DMS53 treated with DMSO at 0.1 percent for 48 hours (cell line): ENCODE results near the gene EYS.

ENCODE experiments used
- DNase-seq: peaks from one replicate; lab custom pipeline; 2025; ENCODE audit not compliant: unreplicated experiment; lab: John Stamatoyannopoulos, UW

EYS gene

DNA sequence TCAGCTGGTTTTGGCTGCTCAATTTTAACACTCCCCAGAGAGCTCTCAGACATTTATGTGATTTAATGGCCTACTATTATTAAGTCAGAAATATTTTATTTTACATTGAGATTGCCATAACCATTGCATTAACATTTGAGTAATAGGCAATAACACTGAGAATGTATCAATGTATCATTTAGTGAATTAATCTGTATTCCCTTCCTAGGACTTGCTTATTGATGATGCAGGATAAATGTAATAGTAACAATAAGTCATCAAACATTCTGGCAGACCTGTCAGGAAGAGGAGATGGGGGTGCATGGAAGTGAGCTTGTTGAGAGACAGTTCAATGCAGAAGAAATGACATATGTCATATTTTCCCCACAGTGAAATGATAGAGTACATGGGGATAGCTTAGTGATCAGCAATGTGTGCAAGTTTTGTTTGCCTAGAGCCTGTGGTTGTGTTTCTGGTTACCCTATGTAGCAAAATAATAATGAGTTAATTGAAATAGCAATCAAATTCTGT, 458.9 kb downstream of the EYS start:
- DNase-seq = no peak

DNA sequence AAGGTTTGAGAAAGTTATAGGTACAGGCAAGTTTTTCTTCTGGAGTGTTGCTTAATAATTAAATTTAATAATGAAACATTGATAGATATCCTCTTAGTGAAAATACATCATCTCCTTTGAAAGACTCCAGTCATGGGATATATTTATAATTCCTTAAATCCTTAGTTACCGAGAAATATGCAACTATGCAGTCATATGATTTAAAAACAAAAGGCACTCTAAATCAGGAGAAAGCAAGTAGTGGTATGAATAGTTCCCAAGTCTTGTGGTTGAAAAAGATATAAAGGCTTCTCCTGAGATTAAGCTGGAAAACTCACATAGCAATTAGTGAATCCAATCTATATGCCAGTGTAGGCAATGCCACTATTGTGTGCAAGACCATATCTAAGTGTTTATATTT, 475.4 kb downstream of the EYS start:
- no peak for DNase-seq

GRCh38 chr6:65229825-65230224, 477.2 kb downstream of the EYS start:
- DNase-seq = no peak

DNA sequence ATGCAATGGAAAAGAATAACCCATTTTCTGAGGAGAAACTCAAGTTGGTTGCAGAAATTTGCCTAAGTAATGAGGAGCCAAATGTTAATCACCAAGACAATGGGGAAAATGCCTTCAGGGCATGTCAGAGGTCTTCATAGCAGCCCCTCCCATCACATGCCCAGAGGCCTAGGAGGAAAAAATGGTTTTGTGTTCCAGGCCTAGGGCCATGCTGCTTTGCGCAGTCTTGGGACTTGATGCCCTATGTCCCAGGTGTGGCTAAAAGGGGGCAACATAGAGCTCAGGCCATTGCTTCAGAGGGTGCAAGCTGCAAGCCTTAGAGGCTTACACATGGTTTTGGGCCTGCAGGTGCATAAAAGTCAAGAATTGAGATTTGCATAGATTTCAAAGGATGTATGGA, 485.9 kb downstream of the EYS start:
- no peak for DNase-seq

DNA sequence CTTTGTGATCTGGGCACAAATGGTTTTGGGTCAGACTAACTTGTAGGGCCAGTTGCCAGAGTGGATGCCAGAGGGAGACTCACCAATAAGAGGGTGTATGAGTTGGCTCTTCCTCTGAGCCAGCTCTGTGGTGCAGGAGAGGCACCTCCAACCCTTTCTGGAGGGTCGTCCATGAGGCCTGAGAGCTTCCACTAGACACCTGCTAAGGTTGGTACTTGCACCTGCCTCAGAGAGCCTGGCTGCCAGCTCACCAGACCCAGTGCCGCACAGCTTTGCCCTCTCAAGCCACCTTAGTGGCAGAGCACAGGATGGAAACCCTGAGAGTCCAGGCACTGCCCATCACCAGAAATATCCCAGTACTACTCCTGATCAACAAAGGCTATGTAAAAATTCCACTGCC, 504.3 kb downstream of the EYS start:
- no peak for DNase-seq

DNA sequence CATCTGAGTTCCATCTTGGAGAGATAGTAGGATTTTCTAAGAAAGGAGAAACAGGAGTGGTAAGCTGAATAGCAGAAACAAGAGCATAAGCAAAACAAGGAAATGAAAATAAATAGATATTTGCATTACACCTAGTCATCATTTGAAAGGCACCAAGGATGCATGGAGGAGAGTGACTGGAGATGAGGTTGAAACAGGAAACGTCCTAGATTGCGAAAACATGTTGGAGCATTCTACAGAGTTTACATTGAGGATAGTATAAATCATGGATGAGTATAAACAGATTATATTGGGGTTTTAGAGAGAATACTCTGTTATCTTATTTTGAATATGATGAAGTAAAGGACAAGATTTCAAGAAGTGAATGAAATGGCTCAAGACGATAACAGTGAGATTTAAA, 507.3 kb downstream of the EYS start:
- DNase-seq = no peak

- no peak for DNase-seq
Measured at GRCh38 chr6:65199121-65199520, 507.9 kb downstream of the EYS start.

DNA sequence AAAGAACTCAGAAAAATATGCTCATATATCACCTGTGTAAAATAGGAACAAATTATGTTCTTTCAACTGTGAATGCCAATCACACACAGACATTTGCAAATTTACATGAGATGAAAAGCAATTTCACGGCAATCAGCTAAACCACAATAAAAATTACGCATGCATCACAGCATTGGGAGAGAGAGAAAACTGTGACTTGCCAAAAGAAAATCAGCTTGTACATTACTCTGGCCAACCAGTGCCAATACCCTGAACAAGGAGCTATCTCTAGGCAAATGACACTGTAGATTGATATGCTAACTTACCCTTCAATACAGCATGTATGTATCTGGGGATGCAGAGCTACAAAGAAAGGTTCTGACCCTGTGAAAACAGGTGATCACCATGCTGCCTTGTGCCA, 515.6 kb downstream of the EYS start:
- DNase-seq = no peak

GRCh38 chr6:65189236-65189881, 517.7 kb downstream of the EYS start:
- no peak for DNase-seq

DNA sequence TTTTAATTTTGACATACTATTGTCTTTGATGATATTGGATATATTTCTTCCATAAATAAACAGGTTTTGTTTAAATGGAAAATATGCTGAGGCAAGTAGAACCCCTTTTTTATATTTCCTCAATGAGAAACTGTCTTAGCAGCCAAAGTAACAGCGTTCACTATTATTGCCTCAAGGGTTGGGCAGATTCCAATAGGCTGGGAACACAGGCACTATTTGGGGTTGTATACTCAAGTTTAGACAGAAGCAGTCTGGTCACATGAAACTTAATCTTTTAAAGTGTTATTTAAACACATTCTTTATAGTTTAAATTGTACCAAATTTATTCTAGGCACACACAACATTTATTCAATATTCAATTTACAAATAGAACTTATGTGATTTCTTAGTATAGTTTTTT, 520.2 kb downstream of the EYS start:
- DNase-seq = no peak

DNA sequence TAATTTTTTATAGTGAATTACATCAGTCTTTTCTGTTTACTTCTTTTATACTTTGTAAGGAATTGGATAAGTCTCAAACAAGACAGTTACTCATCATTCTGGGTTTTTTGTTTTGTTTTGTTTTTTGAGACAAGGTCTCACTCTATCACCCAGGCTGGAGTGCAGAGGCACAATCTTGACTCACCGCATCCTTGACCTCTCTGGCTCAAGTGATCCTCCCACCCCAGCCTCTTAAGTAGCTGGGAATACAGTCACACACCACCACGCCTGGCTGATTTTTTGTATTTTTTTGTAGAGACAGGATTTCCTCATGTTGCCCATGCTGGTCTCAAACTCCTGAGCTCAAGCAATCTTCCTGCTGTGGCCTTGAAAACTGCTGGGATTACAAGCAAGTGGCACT, 524.3 kb downstream of the EYS start:
- DNase-seq = no peak

GRCh38 chr6:65170273-65170672, 536.8 kb downstream of the EYS start:
- no peak for DNase-seq

- no peak for DNase-seq
Measured at GRCh38 chr6:65161661-65162060, 545.4 kb downstream of the EYS start.

GRCh38 chr6:65157025-65157424, 550.0 kb downstream of the EYS start:
- DNase-seq = no peak

DNA sequence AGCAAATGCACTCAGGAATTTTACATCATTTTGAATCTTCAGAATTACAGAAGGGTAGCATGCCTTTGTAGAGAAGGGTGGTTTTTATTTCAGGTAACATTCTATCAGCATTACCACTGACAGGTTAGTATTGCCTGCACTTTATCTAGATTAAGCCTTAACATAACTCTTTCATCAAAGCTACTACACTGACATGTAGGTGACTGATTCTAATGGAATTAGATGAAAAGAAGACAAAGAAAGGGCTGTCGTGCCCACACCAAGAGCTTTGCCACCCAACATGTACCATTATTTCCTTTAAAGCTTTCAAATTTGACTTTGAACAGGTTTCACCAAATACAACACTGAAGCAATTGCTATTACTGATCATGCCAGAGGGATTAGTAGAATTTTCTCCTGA, 551.9 kb downstream of the EYS start:
- DNase-seq = no peak

DNA sequence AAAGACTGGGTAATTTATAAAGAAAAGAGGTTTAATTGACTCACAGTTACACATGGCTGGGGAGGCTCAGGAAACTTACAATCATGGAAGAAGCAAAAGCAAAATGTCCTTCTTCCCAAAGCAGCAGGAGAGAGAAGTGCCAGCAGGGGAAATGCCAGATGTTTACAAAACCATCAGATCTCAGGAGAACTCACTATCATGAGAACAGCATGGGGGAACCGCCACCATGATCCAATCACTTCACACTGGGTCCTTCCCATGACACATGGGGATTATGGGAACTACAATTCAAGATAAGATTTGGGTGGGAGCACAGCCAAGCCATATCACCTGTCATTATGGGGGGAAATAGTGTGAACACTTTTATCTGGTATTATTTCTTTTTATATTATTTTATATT, 557.2 kb downstream of the EYS start:
- DNase-seq = no peak

GRCh38 chr6:65148839-65149238, 558.2 kb downstream of the EYS start:
- no peak for DNase-seq

GRCh38 chr6:65135567-65135966, 571.5 kb downstream of the EYS start:
- DNase-seq = no peak

DNA sequence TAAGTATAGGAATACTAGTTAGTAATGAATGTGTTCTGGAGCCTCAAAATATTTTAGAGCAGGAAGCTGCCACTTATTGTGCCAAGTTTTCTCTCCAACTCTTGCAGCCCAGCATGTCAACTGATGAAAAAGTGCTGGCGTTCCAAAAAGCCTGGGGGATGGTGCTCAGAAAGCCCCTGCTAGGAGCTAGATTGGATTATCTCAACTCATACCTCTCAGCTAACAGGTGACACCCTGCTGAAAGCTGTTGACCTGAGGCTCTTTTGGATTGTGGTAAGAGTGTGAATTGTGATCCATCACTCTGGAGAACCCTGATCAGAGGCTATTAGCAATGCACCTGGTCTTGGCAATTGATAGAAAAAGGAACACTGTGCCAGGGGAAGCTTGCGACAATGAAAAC, 580.4 kb downstream of the EYS start:
- no peak for DNase-seq

DNA sequence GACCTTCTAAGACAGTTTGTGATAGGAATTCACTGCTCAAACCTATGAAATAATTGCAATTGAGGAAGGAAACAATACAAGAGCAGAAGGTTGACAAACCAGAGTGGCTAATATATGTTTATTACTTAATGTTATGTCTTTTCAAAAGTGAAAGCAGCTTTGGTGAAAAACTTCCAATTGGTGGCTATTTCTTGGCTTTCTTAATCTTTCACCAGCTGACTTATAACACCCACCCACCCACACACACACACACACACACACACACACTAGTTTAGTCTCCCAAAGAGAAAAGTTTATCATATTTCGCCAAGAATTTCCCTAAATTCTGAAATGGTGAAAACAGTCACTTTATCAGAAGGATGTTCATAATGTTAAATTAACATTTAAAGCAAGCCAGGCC, 583.5 kb downstream of the EYS start:
- DNase-seq = no peak

GRCh38 chr6:65117817-65118409, 589.1 kb downstream of the EYS start:
- DNase-seq = no peak

- DNase-seq = no peak
Measured at GRCh38 chr6:65116326-65116725, 590.7 kb downstream of the EYS start.

GRCh38 chr6:65113581-65113980, 593.4 kb downstream of the EYS start:
- DNase-seq = no peak
